HG02798 (cell line): ENCODE data around the gene KCNQ1OT1.

Experiments
- ATAC-seq: cut with Tn5 transposase; IDR thresholded peaks from one replicate; pipeline ENCODE4 v1.9.1; 2021; ENCODE audit warnings: mild to moderate bottlenecking; ENCODE audit not compliant: unreplicated experiment, poor library complexity

The KCNQ1OT1 gene

DNA sequence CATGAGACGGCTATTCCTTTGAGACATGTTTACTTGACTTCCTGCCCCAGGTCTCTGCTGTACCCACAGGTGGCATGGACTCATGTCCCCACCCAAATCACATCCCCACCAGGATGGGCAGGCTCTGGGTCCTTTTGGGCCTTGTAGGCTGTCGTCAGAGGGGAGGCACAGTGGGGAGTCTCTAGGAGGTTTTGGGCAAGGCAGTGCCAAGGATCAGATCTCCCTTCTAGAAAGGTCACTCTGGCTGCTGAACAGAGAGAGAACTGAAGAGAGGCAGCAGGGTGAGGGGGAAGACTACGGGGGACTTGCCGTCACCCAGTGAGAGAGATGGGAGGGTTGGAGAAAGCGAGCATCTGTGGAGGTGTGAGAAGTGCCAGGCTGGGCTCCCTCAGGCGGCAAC lies 4.6 kb upstream of the KCNQ1OT1 start:
- ATAC-seq = no peak

DNA sequence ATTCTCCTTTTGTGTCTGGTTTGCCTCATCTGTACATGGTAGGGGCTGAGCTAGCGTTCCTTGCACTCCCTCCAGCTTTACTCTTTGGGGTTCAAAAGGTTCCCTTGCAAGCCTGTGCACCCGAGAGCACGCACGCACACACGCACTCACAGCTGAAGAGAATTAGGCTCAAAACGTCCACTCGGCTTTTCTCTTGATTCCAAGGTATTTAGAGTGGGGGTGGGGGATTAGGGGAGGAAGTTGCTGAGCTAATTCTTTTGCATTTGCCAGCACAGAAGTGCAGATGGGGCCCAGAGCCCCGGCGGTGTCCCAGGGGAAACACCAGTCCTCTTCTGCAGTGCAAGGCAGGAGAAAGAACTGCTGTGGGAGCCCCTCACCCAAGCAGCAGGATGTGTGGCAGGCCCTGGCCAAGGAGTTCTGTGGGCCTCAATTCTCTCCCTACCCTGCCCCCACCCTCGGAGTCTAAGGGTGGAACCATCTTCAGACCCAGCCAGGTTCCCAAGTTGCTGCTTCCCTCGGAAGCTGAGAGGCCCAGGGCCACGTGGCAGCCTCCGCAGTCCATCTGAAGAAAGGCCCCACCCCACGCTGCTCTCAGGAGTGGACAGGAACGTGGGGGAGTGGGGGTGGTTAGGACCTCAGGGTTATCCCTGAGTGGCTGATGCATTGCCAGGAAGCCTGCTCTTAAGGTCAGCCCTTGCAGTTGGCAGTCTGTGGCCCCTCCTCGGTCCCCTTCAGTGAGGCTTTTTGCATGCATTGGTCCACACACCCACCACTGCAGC lies 3.8 kb upstream of the KCNQ1OT1 start:
- ATAC-seq = no peak

DNA sequence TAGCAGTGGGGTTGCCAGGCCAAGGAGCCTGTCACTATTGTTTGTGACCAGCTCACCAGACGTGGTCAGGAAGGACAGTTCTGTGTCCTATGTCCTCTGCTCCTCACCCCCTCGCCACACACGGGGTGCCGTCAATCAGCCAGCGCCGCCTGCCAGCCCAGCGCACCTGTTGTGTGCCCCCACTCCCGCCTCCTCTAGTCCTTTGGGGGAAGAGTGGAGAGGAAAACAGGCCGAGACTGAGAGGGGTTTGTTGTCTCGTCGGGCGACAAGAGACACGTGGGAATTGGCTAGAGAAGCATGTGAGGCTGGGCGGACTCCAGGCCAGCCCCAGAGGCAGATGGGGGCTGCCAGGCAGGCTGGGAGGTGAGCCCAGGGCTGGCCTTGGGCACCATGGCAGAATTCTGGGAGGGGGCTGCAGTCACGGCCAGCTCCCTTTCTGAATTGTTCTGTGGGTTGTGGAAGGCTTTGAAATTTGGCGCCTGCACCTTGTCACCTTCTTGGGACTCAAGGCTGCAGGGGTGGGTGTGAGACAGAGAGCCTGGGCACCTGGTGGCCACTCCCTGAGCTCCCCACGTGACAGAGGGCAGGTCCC lies 3.1 kb upstream of the KCNQ1OT1 start:
- no peak for ATAC-seq

DNA sequence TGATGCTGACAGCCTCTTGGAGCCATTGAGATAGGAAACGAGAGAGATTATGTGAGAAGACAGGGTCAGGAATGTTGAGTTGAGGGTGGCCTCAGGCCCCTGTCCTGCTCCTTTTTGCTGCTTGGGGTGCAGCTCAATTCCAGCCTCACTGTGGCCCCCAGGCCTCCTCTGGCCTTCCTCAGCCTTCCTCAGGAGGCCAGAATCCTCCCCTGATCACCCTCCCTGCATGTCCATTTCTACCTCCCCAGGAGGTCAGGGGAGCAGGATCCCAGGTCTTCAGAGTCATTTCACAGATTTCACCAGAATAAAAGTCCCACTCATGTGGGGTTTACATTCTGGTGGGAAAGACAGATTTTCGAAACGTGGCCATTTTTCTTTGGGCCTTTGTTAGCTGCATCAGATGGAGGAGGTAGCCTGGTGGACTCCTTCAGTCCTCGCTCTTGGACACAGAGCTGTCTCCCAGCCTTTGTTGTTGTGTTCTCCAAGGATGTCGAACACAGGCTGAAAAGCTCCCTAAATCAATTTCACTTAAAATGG lies 2.2 kb upstream of the KCNQ1OT1 start:
- ATAC-seq = no peak

DNA sequence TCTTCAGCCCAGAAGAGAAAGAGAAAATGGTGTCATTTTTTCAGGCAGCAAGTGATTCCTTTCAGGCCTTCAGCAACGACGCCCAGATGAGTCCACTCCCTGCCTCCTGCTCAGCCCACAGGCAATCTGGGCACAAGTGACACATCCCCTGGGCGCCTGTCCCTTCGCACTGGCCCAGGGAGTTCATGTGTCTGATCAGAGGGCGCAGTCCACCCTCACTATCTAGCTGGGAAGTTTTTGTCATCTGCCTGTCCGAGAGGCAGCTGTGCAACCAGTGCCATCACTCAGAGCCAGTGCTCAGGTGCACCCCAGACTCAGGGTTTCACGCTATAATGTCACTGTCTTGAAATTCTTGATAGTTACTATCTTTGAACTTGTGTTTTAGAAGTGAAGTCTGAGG lies 1.4 kb upstream of the KCNQ1OT1 start:
- ATAC-seq = no peak

DNA sequence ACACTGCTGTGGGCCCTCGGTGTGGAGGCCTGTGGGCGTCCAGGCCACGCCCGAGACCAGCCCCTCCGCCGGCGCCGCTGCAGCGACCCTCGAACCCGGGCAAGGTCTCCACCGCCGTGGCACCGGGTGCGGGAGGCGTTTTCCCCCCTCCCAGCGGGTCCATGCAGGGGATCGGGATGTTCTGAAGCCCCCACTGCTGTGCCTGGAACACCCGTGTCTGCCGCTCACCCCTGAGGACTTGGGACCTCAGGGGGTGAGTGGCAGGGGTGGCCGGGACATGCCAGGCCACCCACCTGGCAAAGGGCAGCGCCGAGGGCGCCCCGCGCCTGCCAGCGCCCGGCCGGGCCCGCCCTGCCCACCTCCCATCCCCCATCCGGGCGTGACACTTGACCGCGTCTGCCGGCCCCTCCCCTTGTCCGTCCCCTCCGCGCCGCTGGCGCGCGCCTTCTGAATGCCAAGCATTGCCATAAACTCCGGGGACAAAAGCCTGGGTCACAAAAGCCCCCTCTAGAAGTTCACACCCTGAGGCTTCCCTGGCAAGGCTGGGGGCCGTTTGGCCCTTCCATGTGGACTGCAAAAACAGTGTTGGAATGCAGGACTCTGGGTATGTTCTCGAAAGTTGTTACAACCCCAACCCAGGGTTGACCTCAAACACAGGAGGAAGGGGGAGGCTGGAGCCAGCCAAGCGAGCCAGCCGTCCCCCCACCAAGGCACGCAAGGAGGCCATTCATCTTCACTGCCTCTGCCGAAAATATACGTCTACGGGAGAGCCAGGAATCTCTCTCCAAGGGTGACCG lies 819 bp upstream of the KCNQ1OT1 start:
- ATAC-seq = peak; percentile 39

DNA sequence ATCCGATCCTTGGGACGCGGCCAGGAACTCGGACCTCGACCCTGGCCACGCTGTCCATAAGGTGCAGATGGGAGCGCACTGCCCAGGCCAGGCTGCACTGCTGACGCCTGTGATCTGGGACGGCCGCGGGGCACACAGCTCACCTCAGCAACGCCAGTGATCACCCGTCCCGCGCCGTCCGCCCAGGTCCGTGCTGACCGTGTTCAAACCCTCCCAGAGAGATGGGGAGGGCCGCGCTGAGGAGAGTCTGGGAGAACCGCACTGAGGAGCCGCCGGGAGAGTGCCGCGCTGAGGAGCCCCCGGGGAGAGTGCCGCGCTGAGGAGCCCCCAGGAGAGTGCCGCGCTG lies 636 bp downstream of the KCNQ1OT1 start:
- ATAC-seq = peak; percentile 4

DNA sequence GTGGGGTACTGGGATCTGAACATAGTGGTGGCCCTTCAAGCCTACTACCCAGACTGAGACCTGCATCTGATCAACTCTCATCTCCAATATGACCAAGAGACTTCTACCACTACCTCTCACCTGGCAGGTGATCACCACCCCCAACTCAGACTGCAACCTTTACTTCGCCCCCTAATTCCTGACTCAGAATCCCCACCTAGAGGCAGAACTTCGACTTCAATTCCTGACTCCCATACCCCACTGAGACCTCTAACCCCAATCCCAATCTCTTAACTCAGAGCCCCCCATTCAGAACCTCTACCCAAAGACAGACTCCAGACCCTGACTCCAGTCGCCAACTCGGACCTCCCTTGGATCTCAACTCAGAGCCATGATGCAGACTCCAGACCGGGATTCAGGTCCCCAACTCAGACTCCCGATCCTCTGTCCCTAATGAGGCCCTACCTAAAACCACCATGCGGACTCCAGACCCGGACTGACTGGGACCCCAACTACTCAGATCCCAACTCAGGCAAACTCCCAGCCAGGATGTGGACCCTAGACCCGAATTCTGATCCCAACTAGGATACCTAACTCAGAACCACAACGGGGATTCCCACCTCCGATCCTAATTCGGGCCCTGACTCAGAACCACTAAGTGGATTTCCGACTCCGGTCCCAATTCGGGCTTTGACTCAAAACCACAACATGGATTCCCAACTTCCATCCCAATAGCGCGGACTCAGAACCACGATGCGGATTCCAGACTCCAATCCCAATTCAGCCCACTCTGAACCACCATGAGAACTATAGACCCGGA lies 1.2 kb downstream of the KCNQ1OT1 start:
- no peak for ATAC-seq

DNA sequence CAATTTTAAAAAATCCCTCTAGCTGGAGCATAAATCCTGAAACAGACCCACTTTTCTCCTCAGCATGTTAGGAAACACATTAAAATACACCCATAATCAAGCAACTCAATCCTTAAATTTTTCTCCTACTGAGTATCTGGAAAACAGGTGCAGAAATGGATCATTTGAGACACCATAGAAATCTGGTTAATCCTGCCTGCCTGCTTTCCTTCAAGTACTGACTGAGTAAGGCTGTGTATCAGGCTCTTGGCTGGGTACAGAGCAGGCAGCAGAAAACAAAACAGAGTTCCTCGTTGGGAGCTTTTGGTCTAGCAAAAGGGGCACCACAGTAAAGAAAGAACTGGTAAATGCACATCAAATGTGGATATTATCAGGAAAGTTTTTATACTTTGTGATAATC lies 1.9 kb downstream of the KCNQ1OT1 start:
- no peak for ATAC-seq

DNA sequence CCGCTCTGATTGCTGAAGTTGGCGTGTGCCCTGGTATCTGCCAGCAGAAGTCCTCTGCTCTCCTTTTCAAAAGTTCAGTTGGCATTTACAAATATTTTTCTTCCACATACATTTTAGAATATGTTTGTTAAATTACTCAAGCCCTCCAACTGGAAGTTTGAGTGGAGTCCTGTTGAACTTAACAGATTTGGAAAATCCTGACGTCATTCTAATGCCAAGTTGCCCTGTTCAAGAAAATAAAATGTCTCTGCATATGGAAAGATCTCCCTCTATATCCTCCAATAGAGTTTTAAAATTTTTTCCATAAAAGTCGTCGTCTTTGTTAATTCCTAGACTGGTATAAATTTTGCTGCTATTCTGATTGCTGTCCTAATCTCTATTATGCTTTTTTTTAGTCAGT lies 3.3 kb downstream of the KCNQ1OT1 start:
- ATAC-seq = no peak

DNA sequence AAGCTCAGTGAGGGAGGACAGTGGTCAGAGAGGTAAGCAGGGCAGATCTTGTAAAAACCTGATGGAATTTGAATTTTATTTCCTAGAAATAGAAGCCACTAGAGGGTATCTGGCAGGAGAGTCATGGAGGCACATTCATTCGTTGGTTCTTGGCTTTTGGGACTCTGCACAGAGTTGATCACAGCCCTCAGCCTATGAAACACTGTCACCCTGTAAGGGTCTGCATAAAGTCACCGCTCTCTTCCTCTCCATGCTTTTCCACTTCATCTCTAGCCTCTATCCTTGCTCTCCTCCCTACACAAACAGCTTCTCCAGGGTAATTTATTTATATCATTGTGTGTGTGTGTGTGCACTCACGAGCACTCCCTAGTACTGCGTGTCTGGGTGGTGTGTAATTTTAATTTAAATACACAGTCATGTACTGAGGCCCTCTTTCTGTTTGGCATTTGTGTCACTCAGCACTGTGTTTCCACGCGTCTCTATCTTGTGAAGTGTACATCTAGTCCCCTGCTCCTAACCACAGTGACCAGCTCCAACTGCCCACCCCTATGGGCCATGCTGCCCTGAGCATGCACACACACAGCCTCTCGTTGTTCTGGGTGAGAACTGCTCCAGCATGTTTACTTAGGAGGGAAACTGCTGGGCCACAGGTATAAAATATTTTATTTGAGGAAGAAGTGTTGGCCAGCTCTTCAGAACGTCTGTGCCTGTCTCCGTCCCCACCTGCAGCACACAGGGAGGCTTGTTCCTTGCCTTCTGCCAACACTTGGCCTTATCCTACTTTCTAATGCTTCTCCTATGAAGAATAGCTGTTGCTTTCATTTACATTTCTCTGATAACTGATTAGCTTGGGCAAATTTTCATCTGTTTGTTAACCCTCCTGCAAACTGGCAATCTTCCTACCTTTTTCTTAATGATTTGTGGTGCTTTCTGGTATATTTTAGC lies 4.5 kb downstream of the KCNQ1OT1 start:
- ATAC-seq = no peak

DNA sequence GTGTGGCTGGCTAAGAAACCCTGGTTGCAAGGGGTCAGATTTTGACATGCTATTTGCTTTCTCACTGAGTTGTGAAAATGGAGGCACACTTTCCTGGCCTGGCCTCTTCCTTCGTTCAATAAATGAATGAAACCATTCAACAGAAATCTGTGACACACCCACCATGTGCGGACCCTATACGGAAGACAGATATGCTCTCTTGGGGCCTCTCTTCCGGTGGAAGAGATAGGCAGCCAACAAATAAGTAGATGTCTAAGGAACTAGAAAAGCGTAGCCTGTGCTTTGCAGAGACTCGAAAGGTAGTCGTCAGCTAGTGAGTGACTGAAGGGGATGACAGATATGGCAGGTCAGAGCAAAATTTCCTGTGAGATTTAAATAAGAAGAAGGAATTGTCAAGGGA lies 5.3 kb downstream of the KCNQ1OT1 start:
- no peak for ATAC-seq

DNA sequence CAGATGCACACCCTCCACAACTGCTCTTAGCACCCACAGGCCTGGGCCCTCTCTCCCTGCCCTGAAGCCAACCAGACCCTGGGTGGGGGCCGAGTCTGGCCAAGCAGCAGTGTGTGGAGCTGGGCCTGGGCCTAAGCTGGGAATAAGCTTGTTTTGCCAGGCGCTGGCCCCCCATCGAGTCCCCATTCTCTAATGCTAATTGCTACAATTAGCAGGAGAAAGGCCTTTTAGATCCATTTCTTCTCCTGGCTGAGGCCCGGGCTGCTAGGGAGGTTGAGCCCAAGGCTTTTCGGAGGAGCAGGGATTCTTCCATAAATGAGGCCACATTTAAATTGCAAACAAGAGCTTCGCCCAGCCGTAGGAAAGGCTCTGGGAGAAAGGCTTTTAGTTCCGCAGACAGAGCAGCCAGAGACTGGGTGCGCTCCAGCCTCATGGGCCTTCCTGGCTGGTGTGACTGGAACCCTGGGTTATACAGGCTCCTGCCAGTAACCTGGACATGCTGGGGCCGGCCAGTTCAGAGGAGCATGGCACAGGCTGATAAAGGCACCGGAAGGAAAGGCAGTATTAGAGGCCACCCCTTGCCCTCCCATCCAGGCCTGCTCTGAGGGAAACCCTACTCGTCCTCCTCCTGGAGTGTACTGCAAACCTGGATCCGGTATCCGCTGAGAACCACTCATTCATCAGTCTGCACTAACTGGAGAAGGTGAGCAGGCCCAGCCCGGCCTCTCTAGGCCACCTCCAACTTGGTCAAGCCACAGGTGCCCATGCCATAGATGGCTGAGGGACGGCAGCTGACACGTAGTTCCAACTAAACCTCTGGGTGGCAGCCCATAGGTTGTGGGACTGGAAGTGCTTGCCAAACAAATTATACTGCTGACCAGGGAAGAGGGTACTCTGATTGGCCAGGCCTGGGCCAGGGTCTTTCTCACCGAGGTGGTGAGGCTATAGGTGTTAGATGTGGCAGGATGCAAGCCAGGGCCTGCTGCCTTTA lies 6.2 kb downstream of the KCNQ1OT1 start:
- ATAC-seq = no peak

DNA sequence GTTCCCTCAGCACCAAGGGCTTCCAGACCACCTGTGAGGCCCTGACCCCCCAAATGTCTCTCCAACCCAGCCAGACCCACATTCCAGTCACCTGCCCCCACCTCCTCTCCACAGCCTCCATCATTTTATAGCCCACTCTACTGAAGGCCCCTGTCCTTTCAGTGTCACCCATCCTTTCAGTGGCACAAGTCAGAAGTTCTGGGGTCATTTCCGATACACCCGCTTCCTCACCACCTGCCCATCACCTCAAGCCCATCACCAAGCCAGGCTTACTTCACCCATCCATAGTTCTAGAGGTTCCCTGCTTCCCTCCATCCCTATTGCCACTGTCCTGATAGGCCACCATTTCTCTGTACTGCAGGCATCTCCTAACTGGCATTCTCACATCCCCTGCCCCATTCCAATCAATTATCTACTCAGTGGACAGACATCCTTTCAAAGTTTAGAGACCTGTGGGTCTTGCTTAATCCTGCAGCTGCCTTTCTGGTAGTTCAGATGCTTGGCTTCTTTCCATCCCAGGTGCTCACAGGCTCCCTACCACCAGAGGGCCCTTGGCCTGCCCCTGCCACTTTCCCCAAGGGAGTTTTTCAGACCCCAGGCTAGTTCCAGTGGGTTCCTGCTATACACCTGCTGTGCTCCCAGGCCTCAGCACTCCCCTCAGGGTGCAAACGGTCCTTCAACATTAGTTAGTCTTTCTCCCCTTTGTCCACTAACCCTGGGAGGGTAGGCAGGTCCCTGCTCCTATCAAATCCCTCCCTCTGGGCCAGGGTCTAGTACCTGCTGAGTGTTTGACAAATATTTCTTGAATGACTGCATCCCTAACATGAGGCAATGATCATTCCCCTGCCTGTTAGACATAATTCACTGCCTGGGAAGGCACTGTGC lies 7.6 kb downstream of the KCNQ1OT1 start:
- no peak for ATAC-seq

DNA sequence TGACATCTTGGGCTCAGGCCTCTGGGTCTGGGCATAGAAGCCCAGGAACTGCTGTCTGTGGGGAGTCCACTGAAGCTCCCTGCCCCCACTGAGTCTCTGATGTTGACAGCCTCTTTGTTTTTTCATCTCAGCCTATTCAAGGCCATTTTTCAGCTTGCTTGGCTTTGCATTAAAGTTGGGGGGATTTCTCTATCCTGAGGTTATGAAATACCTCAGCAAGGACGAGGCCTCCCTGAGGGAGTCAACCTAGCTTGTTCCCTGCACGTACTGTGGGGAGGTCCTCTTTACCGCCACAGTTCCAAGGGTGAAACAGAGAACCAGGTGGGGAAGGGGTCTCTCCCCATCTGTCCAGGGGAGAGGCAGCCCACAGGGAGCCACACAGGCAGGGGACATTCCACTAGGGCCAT lies 8.4 kb downstream of the KCNQ1OT1 start:
- ATAC-seq = no peak

DNA sequence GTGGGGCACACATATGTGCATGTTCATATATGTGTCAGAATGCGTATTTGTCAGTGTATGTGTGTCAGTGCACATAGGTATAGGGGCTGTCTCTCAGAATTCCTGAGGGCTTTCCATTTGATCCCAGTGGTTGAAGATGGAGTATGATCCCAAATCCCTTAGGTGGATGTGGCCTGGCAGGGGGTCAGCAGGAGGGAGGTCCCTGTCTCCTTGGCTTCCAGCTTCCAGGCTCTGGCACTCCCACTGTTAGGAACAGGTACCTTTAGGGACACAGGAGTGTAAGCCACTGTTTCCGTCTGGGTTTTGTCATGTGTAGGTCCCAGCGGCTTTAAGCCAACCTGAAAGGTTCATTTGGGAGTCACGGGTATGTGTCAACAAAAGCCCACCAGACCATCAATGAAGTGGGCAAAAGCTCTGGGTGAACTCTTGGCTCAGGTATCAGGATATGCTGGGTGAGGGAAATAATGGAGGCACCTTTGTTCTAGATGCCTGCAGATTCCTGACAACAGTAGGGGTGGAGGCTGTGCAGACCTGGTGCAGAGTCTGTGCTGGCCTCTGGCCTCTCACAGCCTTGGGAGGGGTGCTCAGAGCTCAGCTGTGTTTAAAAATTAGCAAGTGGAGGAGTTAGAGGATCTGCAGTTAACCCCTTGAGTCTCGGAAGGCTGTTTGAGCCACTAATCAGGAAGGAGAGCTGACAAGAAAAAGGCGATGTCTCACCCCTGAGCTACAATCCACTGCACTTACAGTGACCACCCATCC lies 9.0 kb downstream of the KCNQ1OT1 start:
- no peak for ATAC-seq
